Ectodermal cell (in vitro differentiated cells): ENCODE results near the gene ITGA11.
"Not testable (repeated sequence)": the region's sequence is repeated elsewhere in the genome, so short reads cannot be mapped to it uniquely, and the experiment has no call there.

Experiments used
- H3K27ac ChIP-seq: 2 replicates; pipeline ENCODE4 v1.7.0; 2013; ENCODE audit warnings: mild to moderate bottlenecking, low read depth, low read length; ENCODE audit not compliant: insufficient read depth, poor library complexity, severe bottlenecking
- H3K27me3 ChIP-seq: 2 replicates; pipeline ENCODE4 v1.7.0; 2013; ENCODE audit warnings: mild to moderate bottlenecking, low read length; ENCODE audit not compliant: insufficient read depth, control insufficient read depth, poor library complexity, severe bottlenecking
- H3K36me3 ChIP-seq: one replicate; pipeline ENCODE4 v1.7.0; 2013; ENCODE audit warnings: low read length; ENCODE audit not compliant: control insufficient read depth, insufficient read depth
- H3K4me1 ChIP-seq: one replicate; pipeline ENCODE4 v1.7.0; 2013; ENCODE audit warnings: low read length; ENCODE audit not compliant: control insufficient read depth, insufficient read depth
- H3K4me3 ChIP-seq: 2 replicates; pipeline ENCODE4 v1.7.0; 2013; ENCODE audit warnings: low read depth, low read length, control low read depth; ENCODE audit not compliant: insufficient read depth
- H3K9me3 ChIP-seq: 2 replicates; pipeline ENCODE4 v1.7.0; 2013; ENCODE audit warnings: mild to moderate bottlenecking, low read length, moderate library complexity; ENCODE audit not compliant: control insufficient read depth
- WGBS, 2 experiments: methylation state at CpG; one replicate each; pipeline ENCODE4 v1.1.7; 2013; ENCODE audit warnings: missing lambda C conversion rate in 2 of 2; 5-methylcytosine and 5-hydroxymethylcytosine counted together

The ITGA11 gene

DNA sequence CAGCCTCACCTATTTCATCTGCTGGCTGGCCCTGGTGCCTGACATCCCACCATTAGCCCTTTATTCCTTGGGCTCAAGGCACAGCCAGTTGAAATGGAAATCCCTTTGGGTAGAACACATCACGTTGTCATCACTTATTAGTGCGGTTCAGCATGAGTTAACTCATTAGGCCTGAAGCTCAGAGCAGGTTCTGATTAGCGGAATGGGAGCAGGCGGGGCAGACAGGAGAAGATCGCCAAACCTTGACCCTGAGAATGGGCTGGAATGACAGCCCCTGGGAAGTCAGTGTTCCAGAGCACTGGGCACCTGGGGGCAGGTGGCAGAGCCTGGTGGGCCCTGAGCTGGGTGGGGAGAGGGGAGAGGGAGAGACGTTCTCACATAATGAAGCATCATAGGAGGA is 5.8 kb downstream of the ITGA11 start:
- Histone ChIP-seq H3K9me3 (no peaks in the 10 kb centered on the region), H3K27me3 (peaks cover 38% of the 10 kb centered on the region), H3K36me3 (no peaks in the 10 kb centered on the region), H3K4me1 (peaks cover 7% of the 10 kb centered on the region), H3K27ac (no peak overlapping the region), H3K4me3 (no peak overlapping the region)
- WGBS, 2 experiments, result 92 to 94% methylated on average over 6 of the region's 6 CpGs

DNA sequence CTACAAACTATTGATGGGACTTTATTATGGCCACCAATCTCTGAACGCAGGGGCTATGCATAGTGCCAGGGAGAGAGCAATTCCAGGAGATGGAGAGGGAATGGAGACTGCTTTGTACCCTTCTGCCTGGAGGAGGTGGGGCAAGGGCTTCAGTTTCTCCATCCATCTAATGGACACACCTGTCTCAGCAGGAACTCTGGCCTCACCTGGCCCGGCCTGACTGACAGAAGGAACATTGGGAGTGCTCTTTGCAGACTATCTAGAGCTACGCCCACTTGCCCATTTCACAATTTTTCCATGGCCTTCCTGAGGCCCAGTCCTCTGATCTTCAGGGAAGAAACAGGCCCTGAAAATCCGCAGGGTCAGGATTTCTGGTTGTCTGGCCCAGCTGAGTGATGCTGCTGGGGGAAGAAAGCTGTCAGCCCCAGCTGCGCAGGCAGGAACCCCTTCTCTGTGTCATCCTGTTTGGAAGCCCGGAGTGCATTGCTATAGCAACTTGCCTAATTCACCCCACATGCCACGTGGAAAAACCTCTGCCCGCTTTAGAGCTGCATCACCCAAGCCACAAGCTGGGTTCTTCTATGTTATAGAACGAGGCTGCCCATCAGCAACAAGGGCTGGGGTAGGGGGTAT is 6.4 kb downstream of the ITGA11 start:
- Histone ChIP-seq H3K9me3 (no peaks in the 10 kb centered on the region), H3K27me3 (peaks cover 32% of the 10 kb centered on the region), H3K4me1 (peaks cover 12% of the 10 kb centered on the region), H3K4me3 (no peak overlapping the region), H3K36me3 (no peaks in the 10 kb centered on the region), H3K27ac (no peak overlapping the region)
- WGBS, 2 experiments, result 87 to 91% methylated on average over 9 of the region's 9 CpGs

DNA sequence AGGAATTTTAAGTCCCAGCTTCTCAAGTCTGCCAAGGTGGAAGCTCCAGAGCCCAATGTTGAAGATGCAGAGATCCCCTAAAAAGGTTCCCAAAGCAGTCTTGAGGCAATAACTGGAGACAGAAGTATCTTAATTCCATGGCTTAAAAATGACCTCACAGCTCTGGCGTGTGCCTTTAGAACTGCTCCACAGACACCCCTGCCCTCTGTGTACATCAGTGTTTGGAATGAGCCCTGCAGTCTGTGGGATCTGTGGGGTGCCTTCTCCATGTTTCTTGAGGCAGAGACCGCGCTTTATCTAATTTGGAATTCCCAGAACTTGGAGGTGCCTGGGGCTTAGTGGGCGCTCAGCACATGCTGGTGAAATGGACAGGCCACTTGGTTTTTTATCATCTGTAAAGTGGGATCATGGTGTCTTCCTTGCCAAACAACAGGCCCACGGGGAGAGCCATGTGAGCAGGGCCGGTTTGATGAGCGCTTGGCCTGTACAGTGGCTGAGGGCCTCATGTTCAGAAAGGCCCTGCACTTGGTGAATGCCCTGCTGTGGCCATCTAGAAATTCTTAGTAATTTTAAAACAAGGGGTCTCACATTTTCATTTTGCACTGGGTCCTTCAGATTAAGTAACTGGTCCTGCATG is 7.1 kb downstream of the ITGA11 start:
- Histone ChIP-seq H3K27me3 (peaks cover 25% of the 10 kb centered on the region), H3K4me1 (peaks cover 19% of the 10 kb centered on the region), H3K9me3 (no peaks in the 10 kb centered on the region), H3K27ac (no peak overlapping the region), H3K4me3 (no peak overlapping the region), H3K36me3 (no peaks in the 10 kb centered on the region)
- 85 to 89% methylated on average over 7 of the region's 7 CpGs for WGBS, 2 experiments

DNA sequence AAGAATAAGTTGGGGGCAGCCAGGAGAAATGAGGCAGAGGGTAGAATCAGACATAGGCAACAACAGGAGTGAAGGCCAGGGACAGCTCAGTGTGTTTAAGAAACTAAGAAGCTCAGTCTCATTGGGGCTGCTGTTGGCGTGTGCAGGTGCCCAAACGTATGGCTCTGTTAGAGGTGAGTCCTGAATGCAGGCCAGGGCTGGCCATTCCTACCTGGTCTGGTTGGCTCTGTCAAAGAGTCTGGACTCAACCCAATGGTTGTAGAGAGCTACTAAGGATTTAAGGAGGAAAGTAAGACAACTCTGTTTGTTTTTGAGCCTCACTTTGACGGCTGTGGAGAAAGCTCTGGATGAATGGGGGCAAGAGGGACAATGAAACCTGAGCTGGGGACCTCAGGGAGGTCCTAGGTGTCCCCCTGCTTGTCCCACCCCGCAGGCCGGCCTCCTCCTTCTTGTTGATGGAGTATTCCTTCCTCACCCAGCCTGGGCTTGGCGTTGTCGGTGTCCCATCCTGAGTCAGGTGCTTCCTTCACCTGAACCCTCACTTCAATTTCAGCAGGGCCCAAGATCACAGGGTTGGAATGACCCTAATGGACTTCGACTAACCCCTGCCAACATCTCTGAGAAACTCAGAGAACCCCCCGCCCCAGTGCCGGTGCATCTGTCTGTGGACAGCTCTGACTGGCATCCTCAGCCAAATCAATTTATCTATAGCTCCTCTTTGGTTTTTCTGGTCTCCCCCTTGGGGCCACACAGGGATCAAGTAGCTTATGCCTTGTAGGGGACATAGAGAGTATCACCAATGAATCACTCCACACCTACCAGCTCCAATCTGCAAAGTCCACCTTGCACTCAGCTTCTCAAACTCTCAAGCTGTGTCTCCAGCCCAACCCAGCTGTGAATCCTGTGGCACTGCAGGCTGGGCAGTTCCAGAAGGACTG is 8.3 kb downstream of the ITGA11 start:
- H3K4me3 ChIP-seq, result no peak overlapping the region
- peaks cover 13% of the 10 kb centered on the region for H3K27me3 ChIP-seq
- no peaks in the 10 kb centered on the region for H3K36me3 ChIP-seq
- 94% methylated on average over 10 of the region's 10 CpGs for WGBS, 2 experiments
- no peak overlapping the region for H3K27ac ChIP-seq
- peaks cover 27% of the 10 kb centered on the region for H3K4me1 ChIP-seq
- H3K9me3 ChIP-seq, result no peaks in the 10 kb centered on the region

DNA sequence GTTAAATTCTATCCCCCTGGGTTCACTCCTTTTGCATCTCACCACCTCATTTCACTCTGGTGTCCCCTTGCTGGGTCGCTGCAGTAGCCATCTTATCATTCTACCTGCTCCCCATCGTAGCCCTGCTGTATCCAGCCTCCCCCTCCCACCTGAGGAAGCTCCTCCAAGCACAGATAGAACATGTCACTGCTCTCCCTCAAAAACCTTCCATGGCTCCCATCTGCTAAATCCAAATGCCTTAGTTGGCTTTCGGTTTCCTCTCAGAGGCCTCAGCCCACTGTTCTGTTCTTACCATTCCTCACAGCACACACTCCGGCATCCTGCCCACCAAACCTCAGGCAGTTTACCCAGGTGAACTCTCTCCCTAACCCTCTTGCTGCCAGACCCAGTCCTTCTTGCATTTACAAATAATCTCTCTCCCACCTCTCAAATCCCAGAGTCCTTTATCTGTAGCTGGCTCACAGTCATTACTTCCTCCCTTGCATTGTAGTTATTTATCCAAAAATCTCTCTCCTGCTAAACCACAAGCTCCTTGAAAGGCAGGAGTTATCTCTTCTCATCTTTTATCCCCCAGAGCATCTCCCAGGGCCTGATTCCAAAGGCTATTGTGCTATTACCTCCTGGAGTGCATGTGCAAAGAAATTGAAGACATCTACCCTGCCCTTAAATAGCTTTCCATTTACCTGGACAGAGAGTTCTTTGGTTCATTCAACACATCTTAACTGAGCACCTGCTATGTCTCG is 9.4 kb downstream of the ITGA11 start:
- H3K27me3 ChIP-seq, H3K4me3 ChIP-seq, H3K27ac ChIP-seq, H3K9me3 ChIP-seq, H3K36me3 ChIP-seq: not testable (repeated sequence)
- H3K4me1 ChIP-seq, result peaks cover 29% of the 10 kb centered on the region
- WGBS, 2 experiments, result 81% methylated on average over 4 to 5 of the region's 5 CpGs

DNA sequence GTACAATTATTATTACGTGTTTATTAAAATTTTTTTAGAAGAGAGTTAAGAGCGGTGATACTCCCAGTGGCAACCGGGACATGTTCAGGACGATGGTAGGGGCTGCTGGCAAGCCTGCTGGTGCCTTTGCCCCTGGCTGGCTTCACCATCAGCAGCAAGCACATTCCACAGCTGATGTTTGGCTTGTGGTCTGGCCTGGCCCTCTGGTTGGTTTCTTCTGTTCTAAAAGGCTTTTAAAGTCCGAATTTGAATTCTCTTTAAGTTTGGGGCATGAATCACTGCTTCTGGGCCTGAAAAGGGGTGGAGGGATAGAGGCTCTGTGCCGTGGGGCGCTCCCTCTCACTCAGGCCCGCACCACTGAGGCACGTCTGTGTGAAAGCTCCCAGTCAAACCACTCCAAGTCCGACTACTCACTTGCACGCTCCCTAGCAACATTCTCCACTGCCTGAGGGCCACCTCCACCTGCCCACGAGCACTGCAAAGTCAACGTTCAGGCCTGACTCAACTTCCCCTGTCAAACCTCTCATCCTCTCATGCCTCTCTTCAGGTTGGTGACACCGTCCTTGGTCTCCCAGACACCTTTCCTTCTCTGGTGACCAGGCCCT is 10.1 kb downstream of the ITGA11 start:
- Histone ChIP-seq H3K36me3 (no peaks in the 10 kb centered on the region), H3K4me3 (no peak overlapping the region), H3K4me1 (peaks cover 29% of the 10 kb centered on the region), H3K9me3 (no peaks in the 10 kb centered on the region), H3K27me3 (no peaks in the 10 kb centered on the region), H3K27ac (no peak overlapping the region)
- 89 to 92% methylated on average over 14 of the region's 14 CpGs for WGBS, 2 experiments

DNA sequence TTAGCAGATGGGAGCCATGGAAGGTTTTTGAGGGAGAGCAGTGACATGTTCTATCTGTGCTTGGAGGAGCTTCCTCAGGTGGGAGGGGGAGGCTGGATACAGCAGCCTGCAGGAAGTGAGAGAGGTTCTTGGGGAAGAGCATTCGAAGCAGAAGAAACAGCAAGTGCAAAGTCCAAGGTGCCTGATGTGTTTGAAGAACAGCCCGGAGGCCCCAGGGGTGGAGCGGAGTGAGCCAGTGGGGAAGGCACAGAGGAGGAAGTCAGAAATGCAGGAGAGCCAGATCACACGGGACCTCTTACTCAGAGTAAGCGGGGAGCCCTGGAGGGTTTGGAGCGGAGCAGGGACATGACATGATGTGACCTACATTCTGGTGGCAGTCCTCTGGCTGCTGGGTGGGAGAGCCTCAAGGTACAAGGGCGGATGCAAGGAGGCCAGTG is 10.8 kb downstream of the ITGA11 start:
- peaks cover 29% of the 10 kb centered on the region for H3K4me1 ChIP-seq
- no peaks in the 10 kb centered on the region for H3K36me3 ChIP-seq
- H3K9me3 ChIP-seq, result no peaks in the 10 kb centered on the region
- H3K4me3 ChIP-seq, result no peak overlapping the region
- H3K27ac ChIP-seq, result no peak overlapping the region
- no peaks in the 10 kb centered on the region for H3K27me3 ChIP-seq
- WGBS, 2 experiments, result 72 to 73% methylated on average over 7 of the region's 7 CpGs

DNA sequence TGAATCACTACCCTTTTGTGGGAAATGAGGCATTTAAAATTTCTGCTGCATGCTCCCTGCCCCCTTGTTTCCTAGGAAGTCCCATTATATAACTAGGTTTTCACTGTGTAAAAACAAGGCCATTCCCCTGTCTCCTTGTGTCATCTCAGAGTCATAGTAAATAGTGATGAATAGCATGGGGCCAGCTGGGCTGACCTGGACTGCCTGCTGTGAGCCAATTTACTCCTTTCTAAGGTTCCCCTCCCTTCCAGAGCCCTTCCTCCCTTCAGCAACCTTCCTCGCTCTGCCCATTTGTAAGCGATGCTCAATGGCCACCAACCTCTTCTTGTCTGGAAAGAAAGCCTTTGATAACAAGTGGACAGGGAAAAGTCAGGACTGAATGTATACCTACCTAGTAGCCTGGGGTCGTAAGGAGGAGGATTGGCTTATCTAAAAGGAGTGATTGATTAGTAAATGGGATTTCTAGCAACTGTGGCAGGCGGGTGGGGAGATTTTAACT is 11.7 kb downstream of the ITGA11 start:
- Histone ChIP-seq H3K36me3 (no peaks in the 10 kb centered on the region), H3K4me3 (no peak overlapping the region), H3K4me1 (peaks cover 29% of the 10 kb centered on the region), H3K27ac (no peak overlapping the region), H3K9me3 (no peaks in the 10 kb centered on the region), H3K27me3 (no peaks in the 10 kb centered on the region)
- 23 to 25% methylated on average over 4 of the region's 4 CpGs for WGBS, 2 experiments

DNA sequence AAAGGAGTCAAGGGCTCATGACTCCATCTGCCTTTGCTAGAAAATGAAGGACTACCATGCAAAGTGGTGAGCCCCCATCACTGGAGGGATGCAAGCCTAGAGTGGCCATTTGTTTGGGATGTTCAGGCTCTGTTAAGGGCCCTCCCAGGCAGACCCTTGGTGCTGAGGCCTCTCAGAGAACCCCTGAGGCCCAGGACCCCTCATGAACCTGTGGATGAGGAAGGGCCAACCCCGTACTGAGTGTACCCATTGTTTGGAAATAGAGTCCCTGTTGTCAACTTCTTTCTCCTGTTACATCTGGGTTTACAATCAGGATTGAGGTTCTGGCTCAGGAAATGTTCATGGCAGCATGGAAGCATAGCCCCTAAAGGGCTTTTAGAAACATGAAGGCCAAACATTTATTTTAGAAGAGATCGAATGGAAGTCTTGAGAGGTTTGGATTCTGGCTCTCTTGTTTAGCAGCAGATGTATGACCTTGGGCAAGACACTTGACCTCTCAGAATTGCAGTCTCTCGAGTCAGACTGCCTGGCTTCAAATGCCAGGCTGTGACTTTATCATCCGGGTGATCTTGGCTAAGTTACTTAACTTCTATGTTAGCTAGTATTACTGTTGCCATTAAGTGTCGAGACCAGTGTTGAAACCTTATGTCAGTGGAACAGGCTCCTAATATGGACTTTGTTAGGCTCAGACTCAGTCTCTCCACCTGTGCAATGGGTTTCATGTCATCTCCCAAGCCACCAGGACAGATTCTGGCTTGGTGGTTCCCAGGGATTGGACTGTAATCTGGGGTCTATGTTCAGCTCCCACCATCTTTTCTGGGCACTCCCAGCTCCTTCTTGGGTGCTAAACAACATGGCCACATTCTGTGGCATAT is 12.4 kb downstream of the ITGA11 start:
- WGBS, 2 experiments, result 94 to 95% methylated on average over 5 of the region's 5 CpGs

More for the DNA sequence above, 12.4 kb downstream of the ITGA11 start:
- peaks cover 29% of the 10 kb centered on the region for H3K4me1 ChIP-seq
- no peaks in the 10 kb centered on the region for H3K27me3 ChIP-seq
- no peak overlapping the region for H3K4me3 ChIP-seq
- no peak overlapping the region for H3K27ac ChIP-seq
- H3K9me3 ChIP-seq, result no peaks in the 10 kb centered on the region
- no peaks in the 10 kb centered on the region for H3K36me3 ChIP-seq
